HG03135 (cell line): ENCODE data around the gene C1orf105.
"Not testable (repeated sequence)": the region's sequence is repeated elsewhere in the genome, so short reads cannot be mapped to it uniquely, and the experiment has no call there.

Experiments used
- ATAC-seq: cut with Tn5 transposase; IDR thresholded peaks from one replicate; pipeline ENCODE4 v1.9.1; 2021; ENCODE audit warnings: mild to moderate bottlenecking, moderate library complexity; ENCODE audit not compliant: unreplicated experiment

C1orf105 gene

GRCh38 chr1:172485626-172486025 lies 65.1 kb downstream of the C1orf105 start:
- ATAC-seq, result no peak

DNA sequence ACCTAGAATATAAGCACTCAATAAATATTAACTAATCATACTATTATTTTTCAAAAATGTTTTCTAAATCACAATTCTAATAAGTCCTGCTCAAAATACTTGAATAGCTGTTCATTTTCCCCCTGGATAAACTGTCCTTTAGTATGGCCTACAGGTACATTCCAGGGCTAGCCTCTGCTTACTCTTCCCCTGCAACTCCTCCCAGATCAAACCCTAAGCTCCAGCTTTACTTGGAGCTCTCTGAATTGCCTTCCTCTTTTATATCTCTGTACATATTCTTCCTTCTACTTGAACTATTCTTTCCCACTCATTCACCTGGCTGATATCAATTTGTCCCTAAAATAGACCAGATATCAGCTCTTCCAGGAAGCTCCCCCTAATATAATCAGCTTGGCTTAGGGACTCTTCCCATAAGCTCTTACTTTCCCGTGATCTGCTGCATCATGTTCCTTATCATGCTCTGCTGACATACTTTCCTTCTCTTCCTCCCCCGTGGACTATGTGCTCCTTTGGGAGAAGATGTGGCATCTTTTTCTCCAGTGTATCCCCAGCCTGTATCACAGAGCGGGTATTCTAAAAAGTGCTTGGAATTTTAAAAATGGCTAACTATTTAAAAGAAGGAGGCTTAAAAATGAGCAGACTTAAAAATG lies 66.4 kb downstream of the C1orf105 start:
- ATAC-seq, result no peak

GRCh38 chr1:172487550-172487949 lies 67.1 kb downstream of the C1orf105 start:
- ATAC-seq, result no peak

DNA sequence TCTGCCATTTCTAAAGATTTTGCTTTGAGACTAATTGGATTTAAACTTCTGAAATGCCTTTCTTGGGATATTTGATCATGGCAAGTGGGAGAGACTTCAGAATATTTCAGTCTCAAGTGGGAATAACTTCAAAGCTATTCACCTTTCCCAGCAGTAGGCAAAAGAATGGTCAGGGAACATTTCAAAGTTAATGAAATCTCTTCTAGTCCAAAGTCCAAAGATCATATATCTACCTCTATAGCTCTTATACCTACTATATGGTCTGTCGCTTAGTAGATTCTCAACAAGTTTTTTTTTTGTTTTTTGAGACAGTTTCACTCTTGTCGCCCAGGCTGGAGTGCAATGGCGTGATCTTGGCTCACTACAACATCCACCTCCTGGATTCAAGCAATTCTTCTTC lies 67.9 kb downstream of the C1orf105 start:
- no peak for ATAC-seq

DNA sequence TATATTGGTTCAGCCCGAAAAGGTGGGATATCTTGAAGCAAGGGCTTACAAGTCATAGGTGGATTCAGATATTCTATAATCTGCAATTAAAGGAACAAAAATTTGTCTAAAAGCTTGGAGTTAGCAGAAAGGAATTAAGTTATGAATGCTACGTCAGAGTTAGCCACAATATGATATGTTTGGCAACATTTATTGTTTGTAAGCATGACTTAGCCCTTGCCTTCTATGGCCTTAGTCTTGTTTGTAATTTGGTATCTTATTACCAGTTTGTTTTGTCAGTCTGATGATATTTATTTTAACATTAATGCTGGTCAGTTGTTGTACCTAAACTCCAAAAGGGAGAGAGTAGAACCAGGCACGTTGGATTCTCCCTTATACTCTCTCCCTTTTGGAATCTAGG lies 69.4 kb downstream of the C1orf105 start:
- ATAC-seq, result no peak

- no peak for ATAC-seq
These were observed 71.9 kb downstream of the C1orf105 start for GRCh38 chr1:172492421-172492820.

- ATAC-seq, result no peak
These were observed 73.7 kb downstream of the C1orf105 start for GRCh38 chr1:172494166-172494565.

DNA sequence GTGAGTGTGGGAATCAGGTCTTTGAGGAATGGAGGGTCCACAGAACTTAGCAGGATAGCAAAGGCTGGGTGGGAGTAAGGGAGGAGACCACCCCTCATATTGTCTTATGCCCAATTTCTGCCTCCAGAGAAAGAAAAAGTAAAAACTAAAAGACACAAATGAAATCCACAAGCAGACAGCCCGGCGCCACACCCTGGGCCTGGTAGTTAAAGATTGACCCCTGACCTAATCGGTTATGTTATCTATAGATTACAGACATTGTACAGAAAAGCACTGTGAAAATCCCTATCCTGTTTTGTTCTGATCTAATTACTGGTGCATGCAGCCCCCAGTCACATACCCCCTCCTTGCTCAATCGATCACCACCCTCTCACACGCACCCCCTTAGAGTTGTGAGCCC lies 75.6 kb downstream of the C1orf105 start:
- ATAC-seq, result not testable (repeated sequence)

- ATAC-seq, result no peak
These were observed 76.2 kb downstream of the C1orf105 start for GRCh38 chr1:172496678-172497077.

GRCh38 chr1:172497230-172497629 lies 76.7 kb downstream of the C1orf105 start:
- no peak for ATAC-seq

- ATAC-seq, result no peak
These were observed 78.4 kb downstream of the C1orf105 start for GRCh38 chr1:172498857-172499256.

DNA sequence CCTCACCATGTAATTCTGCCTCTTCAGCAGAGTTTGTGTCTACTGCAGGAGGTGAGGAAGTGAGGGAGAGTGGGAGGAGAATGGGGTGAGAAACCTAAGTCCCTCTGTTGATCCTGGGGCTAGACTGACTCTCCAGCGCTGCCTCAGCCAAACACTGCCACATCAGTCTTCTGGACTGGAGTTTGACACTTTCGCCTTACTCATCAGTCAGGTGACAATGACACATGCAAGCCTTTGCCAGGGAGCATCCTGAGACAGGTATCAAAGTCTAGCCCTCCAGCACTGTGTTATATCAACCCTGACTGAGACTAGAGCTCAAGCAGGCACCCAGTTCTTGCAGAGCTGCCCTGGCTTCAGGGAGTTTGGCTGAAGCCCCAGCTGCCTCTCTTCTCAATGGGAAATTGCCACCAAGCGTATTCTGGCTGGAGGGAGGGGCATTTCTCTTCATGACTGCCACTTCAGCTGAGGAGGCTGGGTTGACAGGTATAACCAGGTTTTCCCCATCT lies 79.2 kb downstream of the C1orf105 start:
- ATAC-seq, result no peak

GRCh38 chr1:172500207-172500606 lies 79.7 kb downstream of the C1orf105 start:
- ATAC-seq, result no peak

DNA sequence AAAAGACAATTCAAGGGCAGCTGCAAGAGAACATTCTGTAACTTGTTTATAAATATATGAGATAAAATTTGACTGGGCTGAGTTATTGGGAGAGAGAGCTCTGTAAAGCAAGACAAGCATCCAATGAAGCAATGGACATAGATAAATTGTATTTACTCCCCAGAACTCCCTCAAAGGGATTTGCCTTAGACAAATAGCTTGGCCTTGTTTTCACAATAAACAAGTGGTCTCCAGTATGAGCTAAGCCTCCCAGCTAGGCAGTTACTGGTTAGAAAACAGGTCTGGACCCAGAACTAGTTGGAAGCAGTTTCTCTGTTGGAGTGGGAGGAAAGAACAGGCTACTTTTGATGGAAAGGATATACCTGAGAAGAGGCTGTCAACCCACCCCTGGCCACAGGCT lies 87.3 kb downstream of the C1orf105 start:
- ATAC-seq, result no peak

DNA sequence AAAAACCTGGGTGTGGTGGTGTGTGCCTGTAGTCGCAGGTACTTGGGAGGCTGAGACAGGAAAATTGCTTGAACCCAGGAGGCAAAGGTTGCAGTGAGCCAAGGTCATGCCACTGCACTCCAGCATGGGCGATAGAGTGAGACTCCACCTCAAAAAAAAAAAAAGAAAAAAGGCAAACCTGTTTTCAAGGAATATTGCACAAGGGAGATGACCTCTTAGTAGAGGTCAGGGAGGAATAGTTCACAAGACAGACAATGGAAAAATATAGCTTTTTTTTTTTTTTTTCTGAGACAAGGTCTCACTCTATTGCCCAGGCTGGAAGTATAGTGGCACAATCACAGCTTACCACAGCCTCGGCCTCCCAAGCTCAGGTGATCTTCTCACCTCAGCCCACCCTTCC lies 90.0 kb downstream of the C1orf105 start:
- no peak for ATAC-seq

- no peak for ATAC-seq
These were observed 92.1 kb downstream of the C1orf105 start for GRCh38 chr1:172512591-172512990.

DNA sequence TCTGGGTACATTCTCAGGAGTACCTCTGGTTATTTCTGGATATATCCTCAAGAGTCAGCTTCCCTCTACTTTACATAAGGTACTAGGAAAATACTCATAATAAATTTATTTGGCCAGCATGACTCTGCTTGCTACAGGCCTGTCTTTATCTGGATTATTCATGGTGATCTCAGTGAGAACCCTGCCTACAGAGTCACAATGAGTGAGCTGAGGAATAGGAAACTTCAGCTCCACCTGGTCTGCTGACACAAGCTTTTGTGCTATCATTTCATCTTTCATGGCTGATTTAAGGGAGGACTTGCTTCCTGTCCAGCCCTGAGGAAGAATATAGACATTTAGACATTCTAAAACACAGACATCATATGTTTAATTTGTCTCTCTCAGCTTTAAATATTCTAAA lies 93.0 kb downstream of the C1orf105 start:
- no peak for ATAC-seq

DNA sequence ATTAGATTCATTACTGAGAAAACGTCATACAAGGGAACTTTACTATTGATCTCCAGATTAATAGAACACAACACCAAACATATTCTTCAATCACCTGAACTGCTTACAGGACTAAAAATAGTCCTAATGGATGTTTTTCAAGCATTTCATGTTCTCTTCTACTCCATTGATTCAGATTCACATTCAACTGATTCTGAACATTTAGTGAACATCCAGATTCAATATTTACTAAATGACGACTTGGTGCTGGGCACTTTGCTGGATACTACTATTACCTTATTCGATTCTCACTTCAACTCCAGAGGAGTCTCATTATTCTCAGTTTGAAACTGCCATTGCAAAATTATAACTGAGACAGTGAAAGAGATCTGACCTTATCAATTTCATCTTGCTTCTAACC lies 93.6 kb downstream of the C1orf105 start:
- no peak for ATAC-seq

GRCh38 chr1:172515436-172515835 lies 95.0 kb downstream of the C1orf105 start:
- ATAC-seq, result no peak

GRCh38 chr1:172515927-172516326 lies 95.4 kb downstream of the C1orf105 start:
- no peak for ATAC-seq

DNA sequence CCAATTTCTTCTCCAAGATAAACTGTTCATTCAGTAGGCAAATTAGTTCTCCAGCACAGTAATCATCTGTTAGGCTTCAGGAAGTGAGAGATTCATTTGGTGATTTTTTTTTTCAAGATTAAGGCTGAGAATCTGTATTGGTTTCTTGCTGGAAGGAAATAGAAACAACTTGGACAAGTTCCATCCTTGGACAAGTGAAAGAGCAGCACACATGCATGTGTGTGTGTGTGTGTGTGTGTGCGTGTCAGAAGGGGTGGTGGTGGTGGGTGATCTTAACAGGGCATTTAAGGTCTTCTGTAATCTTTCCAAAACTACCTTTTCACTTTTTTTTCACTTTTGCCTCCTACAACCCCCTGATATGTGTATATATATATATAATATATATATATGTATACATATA lies 96.6 kb downstream of the C1orf105 start:
- no peak for ATAC-seq

GRCh38 chr1:172517545-172517944 lies 97.1 kb downstream of the C1orf105 start:
- ATAC-seq, result no peak
